ENCODE data around the gene TMIE. TPM values are rescaled to one million over a fixed set of nuclear protein-coding genes. Genes with fewer than 3 reads are reported as not detected.

Gene TMIE
- total and polyA plus RNA-seq, 10 of the 15 experiments (the other 5 are each of a cell fraction or from before 2014, with no cell fraction given): not detected

- TF ChIP-seq, protein P1, sequence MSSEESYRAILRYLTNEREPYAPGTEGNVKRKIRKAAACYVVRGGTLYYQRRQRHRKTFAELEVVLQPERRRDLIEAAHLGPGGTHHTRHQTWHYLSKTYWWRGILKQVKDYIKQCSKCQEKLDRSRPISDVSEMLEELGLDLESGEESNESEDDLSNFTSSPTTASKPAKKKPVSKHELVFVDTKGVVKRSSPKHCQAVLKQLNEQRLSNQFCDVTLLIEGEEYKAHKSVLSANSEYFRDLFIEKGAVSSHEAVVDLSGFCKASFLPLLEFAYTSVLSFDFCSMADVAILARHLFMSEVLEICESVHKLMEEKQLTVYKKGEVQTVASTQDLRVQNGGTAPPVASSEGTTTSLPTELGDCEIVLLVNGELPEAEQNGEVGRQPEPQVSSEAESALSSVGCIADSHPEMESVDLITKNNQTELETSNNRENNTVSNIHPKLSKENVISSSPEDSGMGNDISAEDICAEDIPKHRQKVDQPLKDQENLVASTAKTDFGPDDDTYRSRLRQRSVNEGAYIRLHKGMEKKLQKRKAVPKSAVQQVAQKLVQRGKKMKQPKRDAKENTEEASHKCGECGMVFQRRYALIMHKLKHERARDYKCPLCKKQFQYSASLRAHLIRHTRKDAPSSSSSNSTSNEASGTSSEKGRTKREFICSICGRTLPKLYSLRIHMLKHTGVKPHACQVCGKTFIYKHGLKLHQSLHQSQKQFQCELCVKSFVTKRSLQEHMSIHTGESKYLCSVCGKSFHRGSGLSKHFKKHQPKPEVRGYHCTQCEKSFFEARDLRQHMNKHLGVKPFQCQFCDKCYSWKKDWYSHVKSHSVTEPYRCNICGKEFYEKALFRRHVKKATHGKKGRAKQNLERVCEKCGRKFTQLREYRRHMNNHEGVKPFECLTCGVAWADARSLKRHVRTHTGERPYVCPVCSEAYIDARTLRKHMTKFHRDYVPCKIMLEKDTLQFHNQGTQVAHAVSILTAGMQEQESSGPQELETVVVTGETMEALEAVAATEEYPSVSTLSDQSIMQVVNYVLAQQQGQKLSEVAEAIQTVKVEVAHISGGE (CRISPR knock-in tag; IDR thresholded peaks at IDR 0.05): no peak
- no peak for TF ChIP-seq SREBF2 (IDR thresholded peaks at IDR 0.05; ENCODE audit: low read length)
- TF ChIP-seq RCOR1 (conservative IDR thresholded peaks at IDR 0.05; ENCODE audit: low read depth, low read length): no peak
- no peak for TF ChIP-seq TCF7 (IDR thresholded peaks at IDR 0.05; ENCODE audit: borderline replicate concordance)
- no peak for TF ChIP-seq ETV6 (conservative IDR thresholded peaks at IDR 0.05 in 1 of 2, IDR thresholded peaks at IDR 0.05 in 1 of 2; ENCODE audit: borderline replicate concordance in 1 of 2, low read depth in 1 of 2)
- TF ChIP-seq RB1 (IDR thresholded peaks at IDR 0.05; ENCODE audit: borderline replicate concordance): no peak
- no peak for TF ChIP-seq ATF3 (IDR thresholded peaks at IDR 0.05; ENCODE audit: borderline replicate concordance, extremely low read depth, low read depth, low read length)
- no peak for TF ChIP-seq MTA3 (IDR thresholded peaks at IDR 0.05; ENCODE audit: borderline replicate concordance, low read length)
- TF ChIP-seq MEF2B (IDR thresholded peaks at IDR 0.05; ENCODE audit: partially characterized antibody, poor library complexity, severe bottlenecking): peak; percentile 95
- no peak for TF ChIP-seq PAX8 (IDR thresholded peaks at IDR 0.05)
- 0 out of 2 replicates have a peak, but pooled peaks have one; percentile 8 for TF ChIP-seq IRF4 (IDR thresholded peaks at IDR 0.05; ENCODE audit: low read depth, low read length)
- TF ChIP-seq, protein P2, sequence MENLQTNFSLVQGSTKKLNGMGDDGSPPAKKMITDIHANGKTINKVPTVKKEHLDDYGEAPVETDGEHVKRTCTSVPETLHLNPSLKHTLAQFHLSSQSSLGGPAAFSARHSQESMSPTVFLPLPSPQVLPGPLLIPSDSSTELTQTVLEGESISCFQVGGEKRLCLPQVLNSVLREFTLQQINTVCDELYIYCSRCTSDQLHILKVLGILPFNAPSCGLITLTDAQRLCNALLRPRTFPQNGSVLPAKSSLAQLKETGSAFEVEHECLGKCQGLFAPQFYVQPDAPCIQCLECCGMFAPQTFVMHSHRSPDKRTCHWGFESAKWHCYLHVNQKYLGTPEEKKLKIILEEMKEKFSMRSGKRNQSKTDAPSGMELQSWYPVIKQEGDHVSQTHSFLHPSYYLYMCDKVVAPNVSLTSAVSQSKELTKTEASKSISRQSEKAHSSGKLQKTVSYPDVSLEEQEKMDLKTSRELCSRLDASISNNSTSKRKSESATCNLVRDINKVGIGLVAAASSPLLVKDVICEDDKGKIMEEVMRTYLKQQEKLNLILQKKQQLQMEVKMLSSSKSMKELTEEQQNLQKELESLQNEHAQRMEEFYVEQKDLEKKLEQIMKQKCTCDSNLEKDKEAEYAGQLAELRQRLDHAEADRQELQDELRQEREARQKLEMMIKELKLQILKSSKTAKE (IDR thresholded peaks at IDR 0.05; ENCODE audit: low read depth, poor library complexity, severe bottlenecking): no peak
- no peak for TF ChIP-seq MYC (IDR thresholded peaks at IDR 0.05; ENCODE audit: insufficient read depth, insufficient read length, insufficient replicate concordance, low read length, severe bottlenecking)
- no peak for TF ChIP-seq CHD2 (IDR thresholded peaks at IDR 0.05; ENCODE audit: borderline replicate concordance, low read depth, low read length)
- no peak for TF ChIP-seq HDAC2 (IDR thresholded peaks at IDR 0.05)
- TF ChIP-seq IKZF2 (IDR thresholded peaks at IDR 0.05): peak; percentile 67 to 77; a peak in 3 of 4 replicates
- no peak for TF ChIP-seq RFX5 (IDR thresholded peaks at IDR 0.05; ENCODE audit: low read depth, low read length)
- no peak for TF ChIP-seq USF1 (IDR thresholded peaks at IDR 0.05; ENCODE audit: borderline replicate concordance, extremely low read length, insufficient read depth, low read depth, low read length)
- TF ChIP-seq SIN3A (IDR thresholded peaks at IDR 0.05; ENCODE audit: low read depth, low read length): no peak
- TF ChIP-seq NBN (IDR thresholded peaks at IDR 0.05): 0 out of 2 replicates have a peak, but pooled peaks have one; percentile 39
- no peak for TF ChIP-seq FOXM1 (IDR thresholded peaks at IDR 0.05; ENCODE audit: low read depth, low read length)
- no peak for TF ChIP-seq JUND (IDR thresholded peaks at IDR 0.05; ENCODE audit: low read depth, low read length)
- peak; percentile 95 for TF ChIP-seq IKZF1 (conservative IDR thresholded peaks at IDR 0.05)
- no peak for TF ChIP-seq ASH2L (IDR thresholded peaks at IDR 0.05; ENCODE audit: borderline replicate concordance, low read depth)
- TF ChIP-seq NR2C2 (IDR thresholded peaks at IDR 0.05; ENCODE audit: borderline replicate concordance, control insufficient read depth, insufficient read length, low read depth): no peak
These were observed 12.8 kb downstream of the TMIE start (continued) for GRCh38 chr3:46713898-46714552.

Measured in GM12878 (cell line).